NCI-H524 treated with DMSO at 0.1 percent for 48 hours (cell line): ENCODE results near the gene GSE1.

Experiments used
- DNase-seq: peaks from one replicate; lab custom pipeline; 2025; lab: John Stamatoyannopoulos, UW

The GSE1 gene

GRCh38 chr16:85633888-85634287 is 20.8 kb downstream of the GSE1 start:
- DNase-seq, result no peak

DNA sequence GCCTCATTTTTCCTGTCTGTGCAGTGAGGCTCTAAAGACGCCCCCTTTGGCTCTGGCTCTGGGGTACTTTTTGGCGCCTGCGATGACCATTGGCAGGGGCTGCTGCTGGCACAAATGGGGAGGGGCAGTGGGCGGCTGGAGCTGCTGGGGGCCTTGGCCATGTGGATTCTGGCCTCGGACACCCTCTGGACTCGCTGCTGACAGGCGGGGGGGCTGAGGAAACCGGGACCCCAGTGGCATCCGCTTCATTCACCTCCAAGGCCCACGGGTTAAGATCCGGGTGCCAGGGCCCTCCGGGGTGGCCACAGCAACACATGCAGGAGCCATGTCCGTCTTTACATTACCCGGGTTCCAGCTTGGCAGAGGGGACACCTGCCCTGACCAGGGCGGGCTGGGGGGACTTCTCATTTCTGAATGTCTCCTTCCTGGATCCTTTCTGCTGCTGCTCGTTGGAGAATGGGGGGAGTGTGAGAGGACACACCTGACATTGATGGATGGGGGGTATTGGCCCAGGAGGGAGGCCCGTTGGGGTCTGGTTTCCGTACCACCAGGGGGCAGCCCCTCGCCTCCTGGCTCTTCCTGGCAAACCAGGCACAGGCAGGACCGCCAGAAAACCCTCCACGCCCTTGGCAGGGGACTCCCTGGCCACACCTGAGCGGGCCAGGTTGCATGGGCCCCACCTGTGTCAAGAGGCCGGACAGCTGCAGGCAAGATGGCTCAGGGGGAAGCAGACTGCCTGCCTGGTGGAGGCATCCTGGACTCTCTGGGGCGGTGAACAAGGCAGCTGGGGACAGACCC is 21.8 kb downstream of the GSE1 start:
- no peak for DNase-seq

- DNase-seq, result no peak
Measured at GRCh38 chr16:85635545-85636140, 22.5 kb downstream of the GSE1 start.

DNA sequence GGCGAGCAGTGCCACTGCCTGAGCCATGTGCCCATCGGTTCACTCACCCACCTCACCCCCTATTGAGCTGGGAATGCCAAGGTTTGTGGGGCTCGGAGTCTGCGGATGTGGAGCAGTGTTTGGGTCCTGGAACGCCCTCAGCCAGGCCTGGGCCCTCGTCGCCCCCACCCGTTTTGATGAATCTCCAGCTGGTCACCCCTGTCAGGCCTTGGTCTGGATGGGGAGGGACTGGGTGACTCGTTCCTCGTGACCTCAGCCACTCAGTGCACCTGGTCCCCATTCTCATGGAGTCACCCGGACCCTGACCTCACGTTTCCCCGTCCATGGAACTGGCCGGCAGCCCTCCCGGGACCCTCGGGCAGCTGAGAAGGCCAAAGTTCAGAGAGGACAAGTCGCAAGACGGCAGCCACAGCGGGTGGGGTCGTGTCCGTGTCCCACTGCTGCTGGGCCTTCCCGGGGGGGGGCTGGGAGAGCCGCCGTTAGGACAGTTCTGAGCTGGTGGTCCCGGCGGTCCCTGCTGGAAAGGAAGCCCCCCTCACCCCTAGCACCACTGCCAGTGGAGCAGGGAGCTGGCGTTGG is 23.2 kb downstream of the GSE1 start:
- DNase-seq, result no peak

DNA sequence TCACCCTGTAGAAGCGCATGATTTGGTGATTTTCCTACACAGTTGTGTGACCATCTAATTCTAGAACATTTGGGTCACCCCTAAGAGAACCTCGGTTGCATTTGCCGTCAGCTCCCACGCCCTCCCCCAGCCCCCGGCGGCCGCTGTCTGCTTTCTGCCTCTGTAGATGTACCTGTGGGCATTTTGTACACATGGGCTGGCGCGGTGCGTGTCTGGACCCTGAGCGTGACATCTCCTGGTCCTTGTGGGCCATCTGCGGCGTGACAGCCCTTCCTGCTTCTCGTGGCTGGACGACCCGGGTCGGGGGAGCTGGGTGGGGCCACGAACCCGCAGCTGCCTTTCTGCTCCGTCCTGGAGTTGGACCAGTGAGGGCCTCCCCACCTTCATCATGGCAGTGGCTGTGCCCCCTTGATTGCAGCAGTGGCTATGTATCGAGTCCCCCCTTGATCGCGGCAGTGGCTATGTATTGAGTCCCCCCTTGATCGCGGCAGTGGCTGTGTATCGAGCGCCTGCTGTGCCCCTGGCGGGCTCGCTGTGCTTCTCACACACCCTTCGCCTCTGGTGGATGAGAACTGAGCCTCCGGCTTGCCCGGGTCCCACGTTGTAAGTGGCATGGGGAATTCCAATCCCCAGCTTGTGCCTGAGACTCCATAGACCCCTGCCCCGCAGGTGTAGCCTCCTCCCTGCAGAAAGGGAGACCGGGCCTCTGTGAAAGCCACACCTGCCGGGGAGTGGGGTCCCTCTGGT is 24.1 kb downstream of the GSE1 start:
- no peak for DNase-seq

DNA sequence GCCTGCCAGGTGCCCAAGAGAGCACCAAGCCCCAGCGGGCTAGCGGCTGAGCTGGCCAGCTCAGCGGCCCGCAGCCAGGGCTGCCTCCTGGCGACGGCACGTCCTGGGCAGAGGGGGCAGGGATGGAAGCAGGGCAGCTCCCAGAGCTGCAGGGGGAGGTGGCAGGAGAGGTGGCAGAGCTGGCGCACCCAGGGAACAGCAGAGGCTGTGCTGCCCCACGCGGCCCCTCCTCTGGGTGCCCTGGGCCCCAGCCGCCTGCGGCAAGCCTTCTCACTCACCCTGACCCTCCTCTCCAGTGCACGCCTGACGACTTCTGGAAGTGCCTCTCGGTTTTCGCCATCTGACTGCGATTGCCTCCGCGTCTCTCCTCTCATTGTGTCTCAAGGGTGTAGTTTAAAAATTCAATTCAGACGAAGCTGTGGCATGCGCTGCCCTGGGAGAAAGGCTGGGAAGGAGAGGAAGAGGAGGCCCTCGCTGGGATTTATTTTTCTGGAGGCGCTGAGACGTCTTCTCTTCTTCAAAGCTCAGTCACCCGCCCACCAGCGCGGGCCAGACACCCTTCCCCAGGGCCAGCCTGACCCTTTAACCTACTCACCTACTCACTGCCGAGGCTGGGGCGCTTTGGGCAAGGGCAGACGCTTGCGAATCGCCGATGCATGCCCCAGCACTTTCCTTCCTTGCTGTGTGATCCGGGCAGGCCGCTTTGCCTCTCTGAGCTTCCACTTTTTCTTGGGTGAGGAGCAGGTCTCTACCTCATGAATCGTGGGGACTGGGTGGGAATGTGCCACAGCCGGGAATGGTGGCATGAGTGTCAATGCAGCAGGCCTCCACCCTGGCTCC is 24.9 kb downstream of the GSE1 start:
- no peak for DNase-seq

- DNase-seq, result no peak
Measured at GRCh38 chr16:85638695-85639409, 25.7 kb downstream of the GSE1 start.

DNA sequence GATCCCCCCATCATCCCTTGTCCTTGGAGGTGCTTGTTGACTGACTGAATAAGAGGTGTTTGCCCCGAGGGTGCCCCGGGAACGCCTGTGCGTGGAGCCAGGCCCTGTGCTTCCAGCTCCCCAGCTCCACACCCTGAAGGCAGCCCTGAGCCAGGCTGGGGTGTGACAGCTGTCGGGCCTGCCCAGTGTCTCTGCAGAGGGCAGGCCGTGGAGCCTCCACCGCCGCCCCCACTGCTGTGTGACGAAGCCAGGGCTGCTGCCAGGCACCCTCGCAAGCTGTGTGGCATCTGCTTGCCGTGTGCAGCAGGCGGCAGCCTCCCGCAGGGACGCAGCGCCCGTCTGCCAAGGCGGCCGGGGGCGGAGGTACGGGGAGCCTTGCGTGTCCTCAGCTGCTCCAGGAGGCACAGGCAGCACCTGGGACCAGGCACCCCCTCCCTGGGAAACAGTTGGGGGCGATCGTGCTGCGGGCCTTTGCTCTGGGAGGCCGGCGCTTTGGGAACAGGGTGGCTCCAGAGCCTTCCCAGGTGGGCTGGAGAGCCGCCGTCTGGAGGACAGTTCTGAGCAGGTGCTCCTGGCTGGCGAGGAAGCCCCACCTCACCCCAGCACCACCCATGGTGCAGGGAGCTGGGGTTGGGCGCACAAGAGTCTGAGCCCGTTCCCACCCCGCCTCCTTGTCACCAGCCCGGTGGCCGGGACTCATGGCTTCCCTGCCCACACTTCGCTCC is 26.6 kb downstream of the GSE1 start:
- DNase-seq, result peak; percentile 75

DNA sequence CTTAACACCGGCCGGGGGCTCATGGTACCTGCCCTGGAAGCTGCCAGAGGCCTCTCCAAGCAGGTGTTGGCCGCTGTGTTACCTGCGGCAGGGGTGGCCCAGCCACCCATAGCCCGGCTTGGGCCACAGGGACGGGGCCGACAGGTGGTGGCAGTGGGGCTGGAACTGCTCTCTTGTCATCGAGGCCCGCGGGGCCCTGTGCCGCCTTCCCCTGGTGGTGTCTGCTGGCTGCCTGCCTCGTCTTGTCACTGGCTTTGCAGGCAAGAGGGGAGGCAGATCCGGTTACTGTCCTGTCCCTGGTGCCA is 27.1 kb downstream of the GSE1 start:
- DNase-seq, result no peak

- no peak for DNase-seq
Measured at GRCh38 chr16:85640585-85640984, 27.5 kb downstream of the GSE1 start.

DNA sequence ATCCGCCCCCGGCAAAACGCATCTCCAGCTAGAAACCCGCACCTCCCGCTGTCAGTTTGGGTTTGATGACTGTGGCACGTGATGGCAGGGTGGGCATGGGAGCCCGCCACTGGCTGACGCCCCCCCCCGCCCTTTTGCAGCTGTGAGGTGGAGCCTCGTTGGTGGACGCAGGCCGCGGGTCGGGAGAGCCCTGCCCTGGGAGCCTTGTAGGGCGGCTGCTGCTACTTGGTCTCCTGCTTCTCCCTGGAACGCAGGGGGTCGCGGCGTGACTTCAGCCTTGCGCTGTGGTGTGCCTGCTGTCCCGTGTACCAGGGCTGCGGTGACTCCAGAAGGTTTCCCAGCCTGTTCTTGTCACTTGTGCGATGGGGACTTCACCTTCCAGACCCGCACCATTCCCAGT is 28.2 kb downstream of the GSE1 start:
- no peak for DNase-seq

DNA sequence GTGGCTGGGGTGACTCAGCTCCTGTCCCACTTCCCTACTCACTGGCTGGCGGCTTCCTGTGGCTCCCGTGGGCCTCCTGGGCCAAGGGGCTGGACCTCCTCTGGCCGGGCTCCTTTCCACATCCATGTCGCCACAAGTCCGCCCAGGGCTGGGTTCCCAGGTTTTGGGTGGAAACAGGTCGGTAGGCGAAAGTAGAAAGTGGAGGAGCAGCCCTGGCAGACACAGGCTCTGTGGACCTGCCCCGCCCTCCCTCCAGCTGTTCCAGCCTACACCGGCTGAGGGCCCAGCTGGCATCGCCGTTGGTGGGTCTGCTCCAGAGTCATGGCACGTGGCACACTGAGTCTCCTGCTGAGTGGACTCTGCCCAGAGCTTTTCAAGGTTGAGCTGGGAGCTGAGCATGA is 28.7 kb downstream of the GSE1 start:
- peak; percentile 47 for DNase-seq

DNA sequence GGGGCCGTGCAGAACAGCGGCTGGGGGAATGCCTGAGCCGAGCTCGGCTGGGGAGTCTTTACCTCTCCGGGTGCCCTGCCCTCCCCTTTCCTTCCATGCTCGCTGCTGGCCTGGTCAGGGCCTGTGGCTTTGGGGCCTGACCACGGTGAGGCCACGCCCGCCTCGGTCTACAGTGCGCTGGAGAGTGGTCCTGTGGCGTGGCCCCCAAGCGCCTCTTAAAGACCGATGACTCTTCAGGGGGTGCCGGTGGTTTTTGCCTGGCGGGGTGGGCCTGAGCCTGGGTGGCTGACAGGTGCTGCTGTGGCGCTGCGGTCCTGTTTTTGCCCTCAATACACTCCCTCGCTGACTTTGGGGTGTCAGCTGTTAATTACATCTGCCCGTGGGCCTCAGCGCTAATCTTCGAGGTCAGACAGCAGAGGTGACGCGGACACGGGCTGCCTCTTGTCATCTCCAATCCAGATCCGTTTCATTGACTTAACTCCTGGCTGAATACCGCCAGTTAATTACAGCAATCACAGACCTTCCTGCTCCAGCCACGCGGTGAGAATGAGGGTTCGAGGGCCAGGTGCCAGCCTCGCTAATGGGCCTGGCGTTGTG is 29.7 kb downstream of the GSE1 start:
- no peak for DNase-seq

GRCh38 chr16:85643631-85644030 is 30.5 kb downstream of the GSE1 start:
- DNase-seq, result no peak

DNA sequence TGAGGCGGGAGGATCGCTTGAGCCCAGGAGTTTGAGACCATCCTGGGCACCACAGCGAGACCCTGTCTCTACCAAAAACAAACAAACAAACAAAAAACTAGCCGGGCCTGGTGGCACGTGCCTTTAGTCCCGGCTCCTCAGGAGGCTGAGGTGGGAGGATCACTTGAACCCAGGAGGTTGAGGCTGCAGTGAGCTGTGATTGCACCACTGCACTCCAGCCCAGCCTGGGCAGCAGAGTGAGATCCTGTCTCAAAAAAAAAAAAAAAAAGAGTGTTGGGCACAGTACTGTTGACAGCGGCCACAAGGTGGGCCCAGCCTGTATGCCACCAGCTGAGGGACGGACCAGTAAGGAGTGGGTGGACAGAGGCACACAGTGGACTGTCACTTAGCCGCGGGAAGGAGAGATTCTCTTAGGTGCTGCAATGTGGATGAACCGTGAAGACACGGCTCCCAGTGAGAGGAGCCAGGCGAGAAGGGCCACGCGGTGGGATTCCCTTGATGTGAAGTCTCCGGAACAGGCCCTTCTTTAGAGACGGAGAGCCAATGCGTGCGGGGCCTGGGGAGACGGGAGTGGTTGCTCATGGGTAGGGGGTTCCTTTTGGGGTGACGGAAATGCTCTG is 31.1 kb downstream of the GSE1 start:
- DNase-seq, result no peak

DNA sequence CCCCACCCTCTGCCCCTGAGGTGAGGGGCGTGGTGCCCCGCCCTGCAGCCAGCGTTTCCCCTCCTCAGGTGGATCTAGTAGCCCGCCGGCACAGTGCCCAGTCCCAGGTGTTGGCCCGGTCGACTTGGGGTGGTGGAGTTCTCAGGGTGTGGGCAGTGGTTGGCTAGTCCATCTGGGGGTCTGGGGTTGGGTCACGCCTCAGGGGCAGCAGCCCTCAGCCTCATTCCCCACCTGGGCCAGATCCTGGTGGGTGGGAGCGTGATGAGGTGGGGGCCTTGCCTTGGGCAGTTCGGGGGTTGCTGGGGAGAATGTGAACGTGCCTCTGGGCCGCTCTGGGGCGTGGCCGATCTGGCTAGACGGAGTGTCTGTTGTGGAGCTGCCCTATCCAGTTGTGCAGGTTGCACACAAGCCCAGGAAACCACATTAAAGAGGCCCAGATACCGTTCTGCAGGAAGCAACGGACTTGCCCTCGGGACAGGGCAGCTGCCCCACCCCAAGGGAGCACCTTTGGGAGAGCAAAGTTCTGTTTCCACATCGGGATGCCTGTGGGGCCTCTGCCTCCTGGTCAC is 32.0 kb downstream of the GSE1 start:
- DNase-seq, result no peak

DNA sequence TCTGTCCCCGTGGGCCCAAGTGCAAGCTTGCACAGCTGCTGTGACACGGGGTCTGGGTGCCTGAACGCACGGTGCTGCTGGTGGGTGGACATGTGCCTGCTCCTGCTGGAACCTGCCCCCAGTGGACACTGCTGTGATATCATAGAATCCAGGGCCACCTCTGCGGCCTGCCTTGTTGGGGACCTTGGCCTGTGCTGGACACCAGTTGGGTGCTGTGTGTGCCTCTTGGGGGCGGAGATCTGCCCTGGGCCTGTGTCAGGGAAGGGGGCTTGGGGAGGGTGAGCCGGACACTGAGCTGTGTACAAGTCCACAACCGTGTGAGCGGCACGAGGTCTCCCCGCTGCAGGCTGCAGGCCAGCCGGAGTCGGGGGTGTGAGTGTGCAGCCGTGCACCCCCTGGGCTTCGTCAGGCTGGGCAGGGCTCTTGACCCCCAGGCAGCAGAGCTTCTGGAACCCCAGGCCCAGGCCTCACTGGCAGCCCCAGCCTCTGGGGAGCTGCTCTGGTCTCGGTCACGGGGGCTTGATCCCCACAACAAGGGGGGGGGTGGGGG is 33.3 kb downstream of the GSE1 start:
- no peak for DNase-seq

DNA sequence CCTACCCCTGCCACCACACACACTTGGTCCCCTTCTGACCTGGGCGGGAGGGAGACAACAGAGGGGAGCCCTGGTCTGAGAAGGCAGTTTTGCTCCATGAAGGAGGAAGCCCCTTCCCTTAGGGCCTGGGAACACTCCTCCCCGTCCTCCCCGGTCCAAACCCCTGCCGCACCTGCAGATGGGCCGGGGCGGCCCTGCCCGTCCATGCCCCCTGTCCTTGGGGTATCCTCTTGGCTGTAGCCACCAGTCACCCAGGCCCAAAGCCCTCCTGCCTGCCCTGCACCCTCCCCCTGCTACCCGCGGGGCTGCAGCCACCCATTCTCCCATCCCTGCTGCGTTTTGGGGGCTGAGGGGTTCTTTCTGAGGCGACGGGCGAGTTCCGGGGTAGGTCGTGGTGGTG is 33.9 kb downstream of the GSE1 start:
- no peak for DNase-seq

- no peak for DNase-seq
Measured at GRCh38 chr16:85648070-85648714, 35.1 kb downstream of the GSE1 start.
